Upper lobe of left lung (tissue), 6 donors: ENCODE measurements around the gene TIGD1. TPM values are rescaled to one million over a fixed set of nuclear protein-coding genes. Genes with fewer than 3 reads are reported as not detected.

Source experiments
- ATAC-seq, 2 donors: fragments of 200-7000 bp; cut with Tn5 transposase; one replicate each; pipeline ENCODE4 v1.9.1; 2022; ENCODE audit warnings: mild to moderate bottlenecking in 2 of 2, moderate library complexity in 2 of 2; ENCODE audit not compliant: low FRiP score in 2 of 2
- DNase-seq, 2 donors: peaks; one replicate each; pipeline ENCODE4 v3.0.0-alpha.2; 2019 to 2020
- H3K27ac ChIP-seq, 4 donors: fragments of 200-600 bp; sonication (generic); one replicate each; pipeline ENCODE4 v1.5.1; 2016 to 2019
- H3K27me3 ChIP-seq, 4 donors: fragments of 200-600 bp; sonication (generic); one replicate each; pipeline ENCODE4 v1.5.1; 2017 to 2019
- H3K36me3 ChIP-seq, 4 donors: fragments of 200-600 bp; sonication (generic); one replicate each; pipeline ENCODE4 v1.5.1; 2016 to 2019
- H3K4me1 ChIP-seq, 4 donors: fragments of 200-600 bp; sonication (generic); one replicate each; pipeline ENCODE4 v1.5.1; 2018 to 2019
- H3K4me3 ChIP-seq, 4 donors: fragments of 200-600 bp; sonication (generic); one replicate each; pipeline ENCODE4 v1.5.1; 2017 to 2019; ENCODE audit warnings: mild to moderate bottlenecking in 2 of 4, moderate library complexity in 1 of 4
- H3K9me3 ChIP-seq, 4 donors: fragments of 200-600 bp; sonication (generic); one replicate each; pipeline ENCODE4 v1.5.1; 2018 to 2019
- CTCF ChIP-seq, 6 experiments: fragments of 450-650 bp in 4 of 6; fragments of 200-600 bp in 2 of 6; sonication (generic) in 2 of 6; IDR thresholded peaks; one replicate each; pipeline ENCODE4 v1.5.1; 2016 to 2019; ENCODE audit warnings: antibody characterized with exemption in 6 of 6
- EP300 ChIP-seq, 4 donors: sonication (generic); formaldehyde crosslinking; IDR thresholded peaks; one replicate each; pipeline ENCODE4 v1.5.1; 2017; ENCODE audit warnings: antibody characterized with exemption in 4 of 4, control low read depth in 2 of 4
- POLR2A ChIP-seq, 4 donors: fragments of 450-650 bp; IDR thresholded peaks; one replicate each; pipeline ENCODE4 v1.5.1; 2016 to 2017; ENCODE audit warnings: antibody characterized with exemption in 4 of 4, mild to moderate bottlenecking in 2 of 4
- POLR2AphosphoS5 ChIP-seq, 2 donors: sonication (generic); formaldehyde crosslinking; IDR thresholded peaks; one replicate each; pipeline ENCODE4 v1.5.1; 2017; ENCODE audit warnings: antibody characterized with exemption in 2 of 2
- WGBS, 2 donors: methylation state at CpG; one replicate each; pipeline ENCODE4 v1.1.5; 2017 to 2018; 5-methylcytosine and 5-hydroxymethylcytosine counted together
- total RNA-seq, 6 donors: library from RNA; depleted of rRNA in 4 of 6; stranded (reverse); fragments of >200 nt in 4 of 6; gene quantifications; one replicate each; pipeline versions ENCODE4 v1.1.0 to v1.2.1, GENCODE V29; 2016 to 2021
- donor health status: DM: no; HTN: no; CAD: no; lungs with moderate emphysema.
- donor health status: DM: no; HTN: yes; CAD: no; lungs with severe emphysema.

Gene TIGD1
- total RNA-seq, 6 donors from 2014 or later = 2.6 to 12.6 (median 4.4) TPM

- Histone ChIP-seq H3K36me3 (no peaks in the 10 kb centered on the region), H3K27me3 (peaks cover 0 to 19% (median 7%) of the 10 kb centered on the region in 4 donors), H3K9me3 (no peaks in the 10 kb centered on the region), H3K4me3 (no peak overlapping the region), H3K4me1 (peaks cover 7 to 13% (median 12%) of the 10 kb centered on the region in 4 donors), H3K27ac (no peak overlapping the region)
- DNase-seq (no peak), ATAC-seq (no peak)
- no peak for TF ChIP-seq POLR2A (IDR thresholded peaks at IDR 0.05)
- no peak for TF ChIP-seq POLR2AphosphoS5 (IDR thresholded peaks at IDR 0.05)
- no peak for TF ChIP-seq EP300 (IDR thresholded peaks at IDR 0.05)
- TF ChIP-seq CTCF (IDR thresholded peaks at IDR 0.05) = no peak
- WGBS, 2 donors = 90 to 94% methylated on average over 3 of the region's 3 CpGs
Observed at GRCh38 chr2:232498452-232498851, 51.9 kb downstream of the TIGD1 start.

Other genes with a start within 250 kb of the TIGD1 start
- 10 to 100 TPM in 5 of 6 donors, 1 to 10 TPM in 1; 4.8 to 59.1 (median 30.8) TPM for gene ALPP, start 171.8 kb downstream of the TIGD1 start, total RNA-seq
- gene ALPG, start 143.7 kb downstream of the TIGD1 start, total RNA-seq = 1 to 10 TPM in 3 of 6 donors, under 1 TPM in 1, not detected in 2; 0.91 to 2.3 (median 1.4) TPM
- not detected for gene ALPI, start 94.4 kb downstream of the TIGD1 start, total RNA-seq
- under 1 TPM in 2 of 6 donors, not detected in 4; 0.14 to 0.40 TPM for gene ECEL1, start 62.7 kb downstream of the TIGD1 start, total RNA-seq
- gene PRSS56, start 30.2 kb downstream of the TIGD1 start, total RNA-seq = not detected
- not detected for gene CHRND, start 24.4 kb downstream of the TIGD1 start, total RNA-seq
- gene CHRNG, start 10.9 kb downstream of the TIGD1 start, total RNA-seq = not detected
- 10 to 100 TPM; 24.1 to 96.4 (median 57.2) TPM for gene EIF4E2, start 132 bp upstream of the TIGD1 start, total RNA-seq
- gene EFHD1, start 83.0 kb upstream of the TIGD1 start, total RNA-seq = 10 to 100 TPM in 1 of 6 donors, 1 to 10 TPM in 5; 3.7 to 11.1 (median 5.2) TPM
- 100 to 1,000 TPM in 1 of 6 donors, 10 to 100 TPM in 5; 54.7 to 127 (median 70.8) TPM for gene GIGYF2, start 146.8 kb upstream of the TIGD1 start, total RNA-seq
- not detected for gene KCNJ13, start 226.0 kb upstream of the TIGD1 start, total RNA-seq